ENCODE measurements around the gene PRRG1. TPM values are rescaled to one million over a fixed set of nuclear protein-coding genes. Genes with fewer than 3 reads are reported as not detected.

Gene PRRG1
- total and polyA plus RNA-seq, 4 experiments from 2014 or later, result not detected

- H3K27me3 Mint-ChIP-seq, result no peaks in the 10 kb centered on the region
- Histone ChIP-seq H3K36me3 (ENCODE audit: insufficient read depth, low read length) (no peaks in the 10 kb centered on the region), H3K4me1 (ENCODE audit: insufficient read depth, low read length) (no peaks in the 10 kb centered on the region), H3K27ac (ENCODE audit: low read depth, low read length) (no peak overlapping the region), H3K4me3 (ENCODE audit: low read length in 2 of 2) (no peak overlapping the region), H3K9me3 (ENCODE audit: control insufficient read depth in 1 of 2, low read length in 2 of 2) (no peaks in the 10 kb centered on the region), H3K27me3 (ENCODE audit: insufficient read depth, low read length) (no peaks in the 10 kb centered on the region)
- H3K4me3 Mint-ChIP-seq, result no peak overlapping the region
- H3K9me3 Mint-ChIP-seq, result peaks cover 0 to 2% (median 0%) of the 10 kb centered on the region in 8 donors
- no peak overlapping the region for H3K27ac Mint-ChIP-seq
- H3K4me1 Mint-ChIP-seq, result no peaks in the 10 kb centered on the region
- CTCF ChIA-PET (ENCODE audit: partially characterized antibody), result no interaction called here
- intact Hi-C loops (cut with micrococcal nuclease), result no loop called here
- POLR2A ChIA-PET (ENCODE audit: partially characterized antibody), result no interaction called here
- no peaks in the 10 kb centered on the region for H3K36me3 Mint-ChIP-seq
- DNase-seq, result no peak
These were observed 17.6 kb upstream of the PRRG1 start for GRCh38 chrX:37331546-37331945.

DNA sequence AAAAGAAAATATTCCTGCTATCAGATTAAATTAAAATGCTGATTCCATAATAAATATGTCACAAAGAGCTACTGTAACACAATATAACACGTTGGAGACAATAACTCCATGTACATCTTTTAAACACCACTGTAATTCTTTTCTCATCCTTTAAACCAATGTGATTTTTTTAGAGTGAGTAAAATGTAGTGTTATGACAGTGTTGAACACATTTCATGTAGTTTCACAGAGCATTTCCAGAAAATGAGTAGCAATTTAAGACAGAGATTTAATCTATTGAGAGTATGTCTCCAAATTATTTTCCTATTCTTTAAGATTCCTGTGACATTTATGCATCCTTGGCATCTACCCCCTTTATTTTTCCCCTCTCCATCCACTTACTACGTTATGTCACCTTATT lies 17.1 kb upstream of the PRRG1 start:
- Histone ChIP-seq H3K9me3 (ENCODE audit: control insufficient read depth in 1 of 2, low read length in 2 of 2) (no peaks in the 10 kb centered on the region), H3K27me3 (ENCODE audit: insufficient read depth, low read length) (no peaks in the 10 kb centered on the region), H3K4me3 (ENCODE audit: low read length in 2 of 2) (no peak overlapping the region), H3K36me3 (ENCODE audit: insufficient read depth, low read length) (no peaks in the 10 kb centered on the region), H3K27ac (ENCODE audit: low read depth, low read length) (no peak overlapping the region), H3K4me1 (ENCODE audit: insufficient read depth, low read length) (no peaks in the 10 kb centered on the region)
- DNase-seq, result no peak
- Mint-ChIP-seq H3K36me3 (no peaks in the 10 kb centered on the region), H3K27ac (no peak overlapping the region), H3K4me3 (no peak overlapping the region), H3K4me1 (no peaks in the 10 kb centered on the region), H3K9me3 (peaks cover 0 to 4% (median 0%) of the 10 kb centered on the region in 8 donors), H3K27me3 (no peaks in the 10 kb centered on the region)
- intact Hi-C loops (cut with micrococcal nuclease), result no loop called here
- ChIA-PET POLR2A (ENCODE audit: partially characterized antibody) (no interaction called here), CTCF (ENCODE audit: partially characterized antibody) (no interaction called here)

GRCh38 chrX:37332987-37333658 lies 16.0 kb upstream of the PRRG1 start:
- intact Hi-C loops (cut with micrococcal nuclease), result no loop called here
- Histone ChIP-seq H3K4me3 (ENCODE audit: low read length in 2 of 2) (no peak overlapping the region), H3K4me1 (ENCODE audit: insufficient read depth, low read length) (no peaks in the 10 kb centered on the region), H3K27me3 (ENCODE audit: insufficient read depth, low read length) (no peaks in the 10 kb centered on the region), H3K27ac (ENCODE audit: low read depth, low read length) (no peak overlapping the region), H3K36me3 (ENCODE audit: insufficient read depth, low read length) (no peaks in the 10 kb centered on the region), H3K9me3 (ENCODE audit: control insufficient read depth in 1 of 2, low read length in 2 of 2) (no peaks in the 10 kb centered on the region)
- ChIA-PET CTCF (ENCODE audit: partially characterized antibody) (no interaction called here), POLR2A (ENCODE audit: partially characterized antibody) (no interaction called here)
- no peak overlapping the region for H3K4me3 Mint-ChIP-seq
- DNase-seq, result no peak
- no peaks in the 10 kb centered on the region for H3K27me3 Mint-ChIP-seq
- H3K4me1 Mint-ChIP-seq, result no peaks in the 10 kb centered on the region
- peaks cover 0 to 4% (median 0%) of the 10 kb centered on the region in 8 donors for H3K9me3 Mint-ChIP-seq
- no peaks in the 10 kb centered on the region for H3K36me3 Mint-ChIP-seq
- no peak overlapping the region for H3K27ac Mint-ChIP-seq

GRCh38 chrX:37347420-37347819 lies 1.7 kb upstream of the PRRG1 start:
- no peak overlapping the region for H3K4me3 Mint-ChIP-seq

DNA sequence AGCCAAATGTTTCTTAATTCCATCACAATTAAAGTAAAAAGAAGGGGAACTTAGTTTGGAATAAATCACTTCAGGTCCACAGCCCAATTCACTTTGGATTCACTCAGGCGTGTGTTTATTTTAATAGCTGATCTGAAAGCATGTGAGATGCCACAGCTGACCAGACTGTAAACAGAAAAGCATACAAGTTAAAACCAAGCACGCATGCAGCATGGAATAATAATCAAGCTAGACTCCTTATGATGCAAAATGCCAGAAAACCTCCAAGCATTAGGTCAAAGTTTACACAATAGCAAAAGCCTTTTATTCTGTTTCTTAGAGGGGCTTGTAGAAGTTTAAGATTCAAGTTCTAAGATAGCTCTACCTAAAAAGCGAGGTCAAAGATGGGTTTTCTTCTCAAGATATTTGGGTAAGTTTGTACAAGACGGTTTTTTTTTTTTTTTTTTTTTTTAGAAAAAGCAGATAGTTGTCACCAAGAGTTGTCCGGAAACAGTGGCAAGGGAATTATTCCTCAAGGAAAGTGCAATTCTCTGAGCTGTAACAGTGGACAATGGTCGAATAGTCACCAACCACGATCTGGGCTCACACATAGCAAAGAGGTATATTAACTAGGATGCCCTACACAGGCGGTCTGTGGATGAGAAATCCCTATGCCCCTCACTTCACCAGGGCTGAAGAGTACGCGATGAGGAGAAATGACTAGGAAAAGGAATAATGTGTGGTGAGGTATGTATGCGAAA lies 763 bp upstream of the PRRG1 start:
- Histone ChIP-seq H3K36me3 (ENCODE audit: insufficient read depth, low read length) (no peaks in the 10 kb centered on the region), H3K27ac (ENCODE audit: low read depth, low read length) (no peak overlapping the region), H3K4me1 (ENCODE audit: insufficient read depth, low read length) (no peaks in the 10 kb centered on the region), H3K27me3 (ENCODE audit: insufficient read depth, low read length) (no peaks in the 10 kb centered on the region), H3K9me3 (ENCODE audit: control insufficient read depth in 1 of 2, low read length in 2 of 2) (no peaks in the 10 kb centered on the region), H3K4me3 (ENCODE audit: low read length in 2 of 2) (no peak overlapping the region)
- Mint-ChIP-seq H3K9me3 (peaks cover 0 to 3% (median 0%) of the 10 kb centered on the region in 8 donors), H3K4me1 (peaks cover 0 to 10% (median 6%) of the 10 kb centered on the region in 4 donors), H3K36me3 (no peaks in the 10 kb centered on the region), H3K27me3 (peaks cover 10 to 18% of the 10 kb centered on the region in 2 donors), H3K4me3 (peak overlapping the region in 5 of 8 donors; percentile 5 to 59 (median 24)), H3K27ac (no peak overlapping the region)
- ChIA-PET POLR2A (ENCODE audit: partially characterized antibody) (no interaction called here), CTCF (ENCODE audit: partially characterized antibody) (no interaction called here)
- no peak for DNase-seq
- intact Hi-C loops (cut with micrococcal nuclease), result no loop called here

More at GRCh38 chrX:37347420-37347819, 1.7 kb upstream of the PRRG1 start:
- Mint-ChIP-seq H3K27me3 (peaks cover 10 to 18% of the 10 kb centered on the region in 2 donors), H3K36me3 (no peaks in the 10 kb centered on the region), H3K4me1 (peaks cover 0 to 10% (median 6%) of the 10 kb centered on the region in 4 donors), H3K9me3 (peaks cover 0 to 3% (median 0%) of the 10 kb centered on the region in 8 donors), H3K27ac (no peak overlapping the region)
- Histone ChIP-seq H3K27ac (ENCODE audit: low read depth, low read length) (no peak overlapping the region), H3K9me3 (ENCODE audit: control insufficient read depth in 1 of 2, low read length in 2 of 2) (no peaks in the 10 kb centered on the region), H3K27me3 (ENCODE audit: insufficient read depth, low read length) (no peaks in the 10 kb centered on the region), H3K4me3 (ENCODE audit: low read length in 2 of 2) (no peak overlapping the region), H3K4me1 (ENCODE audit: insufficient read depth, low read length) (no peaks in the 10 kb centered on the region), H3K36me3 (ENCODE audit: insufficient read depth, low read length) (no peaks in the 10 kb centered on the region)
- no peak for DNase-seq
- ChIA-PET CTCF (ENCODE audit: partially characterized antibody) (no interaction called here), POLR2A (ENCODE audit: partially characterized antibody) (no interaction called here)
- intact Hi-C loops (cut with micrococcal nuclease), result no loop called here

DNA sequence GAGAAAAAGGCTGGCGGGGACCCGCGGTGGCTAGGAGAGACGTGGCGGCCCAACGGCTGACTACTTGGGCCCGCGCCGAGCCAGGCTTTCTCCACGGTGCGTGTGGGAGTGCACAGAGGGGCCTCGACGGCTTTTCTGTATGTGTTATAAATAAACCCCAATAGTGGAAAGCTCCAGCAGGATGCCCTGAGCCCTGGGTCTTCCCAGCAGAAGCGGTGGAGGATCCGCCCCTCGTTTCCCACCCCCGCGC lies 268 bp upstream of the PRRG1 start:
- Mint-ChIP-seq H3K27me3 (peaks cover 10 to 18% of the 10 kb centered on the region in 2 donors), H3K4me1 (peaks cover 0 to 10% (median 6%) of the 10 kb centered on the region in 4 donors), H3K36me3 (no peaks in the 10 kb centered on the region), H3K9me3 (peaks cover 0 to 3% (median 0%) of the 10 kb centered on the region in 8 donors), H3K4me3 (peak overlapping the region in 4 of 8 donors; percentile 5 to 59 (median 30)), H3K27ac (no peak overlapping the region)
- Histone ChIP-seq H3K27ac (ENCODE audit: low read depth, low read length) (no peak overlapping the region), H3K4me1 (ENCODE audit: insufficient read depth, low read length) (no peaks in the 10 kb centered on the region), H3K36me3 (ENCODE audit: insufficient read depth, low read length) (no peaks in the 10 kb centered on the region), H3K9me3 (ENCODE audit: control insufficient read depth in 1 of 2, low read length in 2 of 2) (no peaks in the 10 kb centered on the region), H3K27me3 (ENCODE audit: insufficient read depth, low read length) (no peaks in the 10 kb centered on the region), H3K4me3 (ENCODE audit: low read length in 2 of 2) (no peak overlapping the region)
- ChIA-PET POLR2A (ENCODE audit: partially characterized antibody) (no interaction called here), CTCF (ENCODE audit: partially characterized antibody) (no interaction called here)
- intact Hi-C loops (cut with micrococcal nuclease), result no loop called here
- DNase-seq, result no peak

GRCh38 chrX:37350034-37350365 lies 836 bp downstream of the PRRG1 start:
- intact Hi-C loops (cut with micrococcal nuclease), result no loop called here
- Histone ChIP-seq H3K4me1 (ENCODE audit: insufficient read depth, low read length) (no peaks in the 10 kb centered on the region), H3K4me3 (ENCODE audit: low read length in 2 of 2) (no peak overlapping the region), H3K36me3 (ENCODE audit: insufficient read depth, low read length) (no peaks in the 10 kb centered on the region), H3K9me3 (ENCODE audit: control insufficient read depth in 1 of 2, low read length in 2 of 2) (no peaks in the 10 kb centered on the region), H3K27ac (ENCODE audit: low read depth, low read length) (no peak overlapping the region), H3K27me3 (ENCODE audit: insufficient read depth, low read length) (no peaks in the 10 kb centered on the region)
- peaks cover 0 to 10% (median 6%) of the 10 kb centered on the region in 4 donors for H3K4me1 Mint-ChIP-seq
- no peaks in the 10 kb centered on the region for H3K36me3 Mint-ChIP-seq
- peak overlapping the region in 7 of 8 donors; percentile 18 to 70 (median 57) for H3K4me3 Mint-ChIP-seq
- H3K27me3 Mint-ChIP-seq, result peaks cover 11 to 18% of the 10 kb centered on the region in 2 donors
- ChIA-PET CTCF (ENCODE audit: partially characterized antibody) (no interaction called here), POLR2A (ENCODE audit: partially characterized antibody) (no interaction called here)
- no peak for DNase-seq
- no peak overlapping the region for H3K27ac Mint-ChIP-seq
- peaks cover 0 to 4% (median 0%) of the 10 kb centered on the region in 8 donors for H3K9me3 Mint-ChIP-seq

Data from CD4-positive, alpha-beta memory T cell (primary cell).